Breast epithelium (tissue), 4 donors: Measurements from ENCODE around the gene RNLS. TPM values are rescaled to one million over a fixed set of nuclear protein-coding genes. Genes with fewer than 3 reads are reported as not detected.

Experiments used
- DNase-seq, 2 donors: peaks; one replicate each; pipeline ENCODE4 v3.0.0-alpha.2; 2019; ENCODE audit warnings: low spot score in 2 of 2
- H3K27ac ChIP-seq, 2 donors: fragments of 200-600 bp; sonication (generic) in 1 of 2; one replicate each; pipeline ENCODE4 v1.5.1; 2016 to 2019; ENCODE audit warnings: mild to moderate bottlenecking in 1 of 2
- H3K27me3 ChIP-seq, 2 donors: fragments of 200-600 bp; sonication (generic) in 1 of 2; one replicate each; pipeline versions ENCODE4 v1.5.1 to v1.6.0; 2017 to 2019; ENCODE audit warnings: control low read depth in 1 of 2, mild to moderate bottlenecking in 1 of 2
- H3K36me3 ChIP-seq: fragments of 200-600 bp; one replicate; pipeline ENCODE4 v1.5.1; 2019
- H3K4me1 ChIP-seq, 2 donors: fragments of 200-600 bp; sonication (generic); one replicate each; pipeline ENCODE4 v1.5.1; 2016 to 2019; ENCODE audit warnings: control low read depth in 1 of 2
- H3K4me3 ChIP-seq, 3 donors: fragments of 200-600 bp; sonication (generic); 1 replicate in 2 of 3; 2 replicates in 1 of 3; pipeline ENCODE4 v1.5.1; 2016 to 2019; ENCODE audit warnings: mild to moderate bottlenecking in 3 of 3, moderate library complexity in 2 of 3
- H3K9me3 ChIP-seq, 2 donors: fragments of 200-600 bp; sonication (generic) in 1 of 2; one replicate each; pipeline ENCODE4 v1.5.1; 2016 to 2019; ENCODE audit warnings: control low read depth in 1 of 2
- POLR2A ChIP-seq: fragments of 450-650 bp; IDR thresholded peaks from one replicate; pipeline ENCODE4 v1.6.1; 2016; ENCODE audit warnings: antibody characterized with exemption, mild to moderate bottlenecking, moderate library complexity
- POLR2AphosphoS5 ChIP-seq, 3 donors: sonication (generic); formaldehyde crosslinking; IDR thresholded peaks; one replicate each; pipeline ENCODE4 v1.6.1; 2017; ENCODE audit warnings: antibody characterized with exemption in 3 of 3
- intact Hi-C: fragments of 100-400 bp; cut with DNase I; formaldehyde crosslinking; loops from one replicate; pipeline ENCODE4 v1.15.1; 2023; ENCODE audit warnings: low total_unique reads
- total RNA-seq, 3 donors: library from RNA; depleted of rRNA; stranded (reverse); fragments of >200 nt; gene quantifications; one replicate each; pipeline ENCODE4 v1.1.0, GENCODE V29; 2016
- TF ChIP-seq, protein P1 (sequence below), 3 donors: fragments of 450-650 bp; IDR thresholded peaks; one replicate each; pipeline ENCODE4 v1.5.1; 2016 to 2017; ENCODE audit warnings: antibody characterized with exemption in 3 of 3, mild to moderate bottlenecking in 3 of 3, moderate library complexity in 3 of 3

The RNLS gene
- total RNA-seq, 3 donors from 2014 or later, result 27.9 to 32.1 (median 29.1) TPM

- H3K27me3 ChIP-seq, result no peaks in the 10 kb centered on the region
- DNase-seq, result no peak
- TF ChIP-seq POLR2A (no peak), POLR2AphosphoS5 (IDR thresholded peaks at IDR 0.05) (no peak)
- TF ChIP-seq, protein P1, sequence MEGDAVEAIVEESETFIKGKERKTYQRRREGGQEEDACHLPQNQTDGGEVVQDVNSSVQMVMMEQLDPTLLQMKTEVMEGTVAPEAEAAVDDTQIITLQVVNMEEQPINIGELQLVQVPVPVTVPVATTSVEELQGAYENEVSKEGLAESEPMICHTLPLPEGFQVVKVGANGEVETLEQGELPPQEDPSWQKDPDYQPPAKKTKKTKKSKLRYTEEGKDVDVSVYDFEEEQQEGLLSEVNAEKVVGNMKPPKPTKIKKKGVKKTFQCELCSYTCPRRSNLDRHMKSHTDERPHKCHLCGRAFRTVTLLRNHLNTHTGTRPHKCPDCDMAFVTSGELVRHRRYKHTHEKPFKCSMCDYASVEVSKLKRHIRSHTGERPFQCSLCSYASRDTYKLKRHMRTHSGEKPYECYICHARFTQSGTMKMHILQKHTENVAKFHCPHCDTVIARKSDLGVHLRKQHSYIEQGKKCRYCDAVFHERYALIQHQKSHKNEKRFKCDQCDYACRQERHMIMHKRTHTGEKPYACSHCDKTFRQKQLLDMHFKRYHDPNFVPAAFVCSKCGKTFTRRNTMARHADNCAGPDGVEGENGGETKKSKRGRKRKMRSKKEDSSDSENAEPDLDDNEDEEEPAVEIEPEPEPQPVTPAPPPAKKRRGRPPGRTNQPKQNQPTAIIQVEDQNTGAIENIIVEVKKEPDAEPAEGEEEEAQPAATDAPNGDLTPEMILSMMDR (IDR thresholded peaks at IDR 0.05), result no peak
- no peak overlapping the region for H3K27ac ChIP-seq
- H3K4me3 ChIP-seq, result no peak overlapping the region
- intact Hi-C loops, result no loop called here
- H3K36me3 ChIP-seq, result no peaks in the 10 kb centered on the region
- H3K9me3 ChIP-seq, result no peaks in the 10 kb centered on the region
- H3K4me1 ChIP-seq, result no peaks in the 10 kb centered on the region
These were observed 290.0 kb downstream of the RNLS start for GRCh38 chr10:88293073-88293472.

GRCh38 chr10:88292185-88292514, 291.0 kb downstream of the RNLS start:
- Histone ChIP-seq H3K36me3 (no peaks in the 10 kb centered on the region), H3K4me3 (no peak overlapping the region), H3K4me1 (no peaks in the 10 kb centered on the region), H3K27me3 (no peaks in the 10 kb centered on the region), H3K27ac (no peak overlapping the region), H3K9me3 (no peaks in the 10 kb centered on the region)
- TF ChIP-seq POLR2AphosphoS5 (IDR thresholded peaks at IDR 0.05), result no peak
- TF ChIP-seq, protein P1 (IDR thresholded peaks at IDR 0.05), result no peak
- TF ChIP-seq POLR2A, result no peak
- intact Hi-C loops, result no loop called here
- no peak for DNase-seq

DNA sequence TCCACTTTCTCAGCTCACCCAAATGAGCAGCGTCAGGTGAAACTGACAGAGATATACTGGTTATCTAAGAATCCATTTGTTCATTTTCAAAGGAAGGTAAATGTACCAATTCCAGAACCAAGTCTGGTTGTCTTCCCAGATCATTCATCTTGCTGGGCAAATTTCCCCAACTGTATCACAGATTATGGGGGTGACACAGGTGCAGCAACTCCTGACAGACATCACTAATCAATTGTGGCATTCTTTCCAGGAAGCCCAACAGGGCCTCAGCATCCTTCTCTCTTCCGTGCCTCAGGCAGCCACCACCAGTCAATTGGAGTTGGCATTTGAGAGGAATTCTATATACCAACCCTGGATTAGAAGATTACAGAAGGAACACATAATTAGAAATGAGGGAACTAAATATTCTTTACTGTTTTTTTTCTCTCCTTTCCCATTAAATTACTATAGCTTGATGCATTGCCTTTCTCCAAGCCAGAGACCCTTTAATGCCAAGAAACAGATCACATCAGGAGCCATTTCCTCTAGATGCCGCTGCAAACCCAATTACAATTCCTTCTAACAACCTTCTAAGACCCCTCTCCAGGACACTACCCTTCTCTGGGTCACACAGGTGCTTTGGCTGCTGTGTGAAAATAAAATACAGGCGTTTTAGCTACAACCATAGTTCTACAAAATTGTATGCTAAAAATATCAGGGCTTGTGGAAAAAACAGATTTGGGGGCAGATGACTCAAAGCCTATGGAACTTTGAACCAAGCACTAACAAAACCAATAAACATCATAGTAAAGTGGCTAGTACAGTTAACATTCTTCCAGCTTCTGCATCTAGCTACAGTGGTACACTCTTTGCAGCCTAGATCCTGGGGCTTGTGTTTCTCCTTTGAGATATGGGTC, 291.6 kb downstream of the RNLS start:
- DNase-seq, result no peak
- no peaks in the 10 kb centered on the region for H3K36me3 ChIP-seq
- H3K27me3 ChIP-seq, result no peaks in the 10 kb centered on the region
- TF ChIP-seq, protein P1 (IDR thresholded peaks at IDR 0.05), result no peak
- no peak for TF ChIP-seq POLR2A
- TF ChIP-seq POLR2AphosphoS5 (IDR thresholded peaks at IDR 0.05), result no peak
- no peaks in the 10 kb centered on the region for H3K4me1 ChIP-seq
- no peak overlapping the region for H3K27ac ChIP-seq
- H3K4me3 ChIP-seq, result no peak overlapping the region
- intact Hi-C loops, result no loop called here
- no peaks in the 10 kb centered on the region for H3K9me3 ChIP-seq

DNA sequence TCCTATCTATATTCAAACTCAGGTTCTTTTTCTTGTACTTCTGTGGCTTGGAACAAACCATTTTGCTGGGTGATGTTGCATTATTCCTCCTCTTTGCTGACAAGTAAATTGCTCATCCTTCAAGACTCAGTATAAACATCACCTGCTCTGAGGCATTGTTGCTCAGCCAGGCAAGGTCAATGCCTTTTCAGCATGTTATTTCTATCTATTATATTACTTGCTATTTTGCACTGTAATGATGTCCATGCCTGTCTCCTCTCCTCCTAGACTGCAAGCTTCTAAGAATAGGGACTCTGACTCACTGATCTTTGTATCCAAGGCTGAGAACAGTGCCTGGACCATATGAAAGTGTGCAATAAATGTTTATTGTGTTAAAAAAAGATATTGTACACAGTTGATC, 293.8 kb downstream of the RNLS start:
- H3K27ac ChIP-seq, result no peak overlapping the region
- H3K4me1 ChIP-seq, result no peaks in the 10 kb centered on the region
- intact Hi-C loops, result no loop called here
- no peak overlapping the region for H3K4me3 ChIP-seq
- no peak for DNase-seq
- no peak for TF ChIP-seq POLR2A
- TF ChIP-seq, protein P1 (IDR thresholded peaks at IDR 0.05), result no peak
- TF ChIP-seq POLR2AphosphoS5 (IDR thresholded peaks at IDR 0.05), result no peak
- H3K27me3 ChIP-seq, result no peaks in the 10 kb centered on the region
- H3K9me3 ChIP-seq, result no peaks in the 10 kb centered on the region
- no peaks in the 10 kb centered on the region for H3K36me3 ChIP-seq

DNA sequence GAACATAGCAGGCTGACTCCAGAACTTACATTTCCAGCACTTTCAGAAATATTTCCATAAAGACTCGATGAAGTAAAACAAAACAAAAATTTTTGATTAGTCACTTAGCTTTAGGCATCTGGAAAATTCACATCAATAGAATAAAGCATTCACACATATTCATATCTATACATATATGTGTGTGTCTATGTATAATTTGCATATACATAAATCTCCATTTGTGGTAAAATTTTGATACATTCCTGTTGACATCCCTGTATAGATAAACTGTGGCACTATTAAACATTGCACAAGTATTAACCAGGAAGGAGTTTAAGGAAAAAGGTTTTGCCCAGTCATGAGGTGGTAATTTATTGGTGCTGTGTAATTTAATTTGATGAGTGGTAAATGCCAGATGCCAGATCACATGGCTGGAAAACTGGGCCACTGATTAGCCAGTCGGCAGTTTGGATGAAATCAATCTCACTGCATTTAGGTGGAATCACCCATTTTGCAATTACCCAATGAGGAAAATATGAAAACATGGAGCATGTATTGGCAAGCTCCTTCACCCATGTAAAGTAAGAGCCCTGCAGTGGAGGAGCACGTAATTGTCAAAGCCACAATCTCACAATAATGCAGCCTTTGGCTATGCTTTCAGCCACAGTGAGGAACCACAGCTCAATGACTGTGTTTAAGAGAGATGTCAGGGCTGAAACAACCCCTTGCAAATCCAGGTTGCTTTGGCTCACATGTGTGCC, 294.6 kb downstream of the RNLS start:
- H3K4me3 ChIP-seq, result no peak overlapping the region
- TF ChIP-seq POLR2AphosphoS5 (IDR thresholded peaks at IDR 0.05) (no peak), POLR2A (no peak)
- TF ChIP-seq, protein P1 (IDR thresholded peaks at IDR 0.05), result no peak
- H3K27ac ChIP-seq, result no peak overlapping the region
- H3K9me3 ChIP-seq, result no peaks in the 10 kb centered on the region
- H3K27me3 ChIP-seq, result no peaks in the 10 kb centered on the region
- H3K4me1 ChIP-seq, result no peaks in the 10 kb centered on the region
- no peaks in the 10 kb centered on the region for H3K36me3 ChIP-seq
- no peak for DNase-seq
- intact Hi-C loops, result no loop called here
